Measurements from ENCODE around the gene S100A13. TPM values are rescaled to one million over a fixed set of nuclear protein-coding genes. Genes with fewer than 3 reads are reported as not detected.

The S100A13 gene
- total and polyA plus RNA-seq, 10 of the 15 experiments (the other 5 are each of a cell fraction or from before 2014, with no cell fraction given) = 5.7 to 30.9 (median 9.1) TPM

GRCh38 chr1:153661111-153661708 lies 33.9 kb upstream of the S100A13 start:
- no peak for ATAC-seq
- intact Hi-C loops (cut with micrococcal nuclease; ENCODE audit: unreplicated experiment) = no loop called here
- TF ChIP-seq POLR2AphosphoS2 (IDR thresholded peaks at IDR 0.05; ENCODE audit: low read depth, low read length) (0 out of 2 replicates have a peak, but pooled peaks have one; percentile 35), MYC (IDR thresholded peaks at IDR 0.05; ENCODE audit: insufficient read depth, insufficient read length, insufficient replicate concordance, low read length, severe bottlenecking) (no peak), ESRRA (IDR thresholded peaks at IDR 0.05; ENCODE audit: low read length) (no peak), ZNF592 (IDR thresholded peaks at IDR 0.05) (no peak), MTA3 (IDR thresholded peaks at IDR 0.05; ENCODE audit: borderline replicate concordance, low read length) (peak; percentile 44; the same call in 1 of the 2 replicates), KLF5 (IDR thresholded peaks at IDR 0.05; ENCODE audit: partially characterized antibody) (no peak), PAX5 (IDR thresholded peaks at IDR 0.05; ENCODE audit: borderline replicate concordance, low read depth, low read length) (no peak), BCL3 (IDR thresholded peaks at IDR 0.05; ENCODE audit: borderline replicate concordance, insufficient read depth, low read depth, low read length, poor library complexity, severe bottlenecking) (peak; percentile 20), PML (IDR thresholded peaks at IDR 0.05; ENCODE audit: low read length) (peak; percentile 48; the same call in 1 of the 2 replicates), SREBF1 (IDR thresholded peaks at IDR 0.05; ENCODE audit: low read length) (no peak), TCF12 (IDR thresholded peaks at IDR 0.05; ENCODE audit: low read depth, low read length) (no peak), POLR2A (IDR thresholded peaks at IDR 0.05; ENCODE audit: low read depth, low read length) (peak; percentile 58), ZBTB40 (IDR thresholded peaks at IDR 0.05; ENCODE audit: borderline replicate concordance) (no peak), ZNF274 (IDR thresholded peaks at IDR 0.05; ENCODE audit: insufficient read depth, insufficient read length) (no peak), CEBPB (IDR thresholded peaks at IDR 0.05; ENCODE audit: borderline replicate concordance in 1 of 2, low read depth in 2 of 2, low read length in 2 of 2) (no peak)

More at GRCh38 chr1:153661111-153661708, 33.9 kb upstream of the S100A13 start:
- Histone ChIP-seq H3K36me3 (ENCODE audit: control insufficient read depth in 2 of 2, insufficient read depth in 2 of 2, low read length in 1 of 2) (peaks cover 15 to 41% of the 10 kb centered on the region in 2 experiments), H4K20me1 (ENCODE audit: control insufficient read depth, insufficient read depth) (no peaks in the 10 kb centered on the region), H3K4me3 (no peak overlapping the region), H3K79me2 (ENCODE audit: control insufficient read depth, insufficient read depth, low read length) (peaks cover 13% of the 10 kb centered on the region), H3K27me3 (replicated peaks in 1 of 2; ENCODE audit: control insufficient read depth in 2 of 2, insufficient read depth in 2 of 2, low read length in 1 of 2) (no peaks in the 10 kb centered on the region), H3K4me2 (ENCODE audit: control insufficient read depth, insufficient read depth) (no peak overlapping the region), H3K9ac (ENCODE audit: control insufficient read depth, insufficient read depth, low read length) (no peak overlapping the region), H2AFZ (ENCODE audit: control insufficient read depth, low read depth, low read length) (no peak overlapping the region), H3K9me3 (replicated peaks; ENCODE audit: control insufficient read depth, insufficient read depth, low read length) (no peaks in the 10 kb centered on the region), H3K4me1 (ENCODE audit: control insufficient read depth, insufficient read depth, low read length) (peaks cover 6% of the 10 kb centered on the region; the same call in 1 of the 2 replicates), H3K27ac (ENCODE audit: control insufficient read depth, insufficient read depth) (no peak overlapping the region)
- 72% methylated on average over 9 of the region's 9 CpGs for WGBS (ENCODE audit: insufficient coverage, insufficient replicate concordance, low lambda C conversion rate, missing lambda C conversion rate)
- BruUV-seq (replicated peaks) = TSS peak; percentile 49
- ChIA-PET CTCF (no interaction called here), RAD21 (ENCODE audit: unreplicated experiment) (no interaction called here), POLR2A (interaction anchor here (0.8 kb wide), 1 partner anchor 14 kb away, joined by 3 read pairs; no protein-coding TSS in a partner anchor), SMC1A (ENCODE audit: uncharacterized antibody, unreplicated experiment) (interaction anchor here (0.5 to 4.5 kb wide), 3 partner anchors 69 to 316 kb away, joined by 3 to 24 read pairs (median 4); partner anchors contain the start of gene JTB)
- FAIRE-seq (no peak), DNase-seq (ENCODE audit: low read depth, low spot score) (no peak)
- in situ Hi-C loops (cut with MboI) = no loop called here
